Left lung (tissue), 10 donors: ENCODE results near the gene PCDH7. TPM values are rescaled to one million over a fixed set of nuclear protein-coding genes. Genes with fewer than 3 reads are reported as not detected.

Source experiments
- ATAC-seq: fragments of 200-7000 bp; cut with Tn5 transposase; one replicate; pipeline ENCODE4 v1.9.1; 2020; ENCODE audit warnings: moderate library complexity
- DNase-seq, 4 donors: peaks; one replicate each; pipeline ENCODE4 v3.0.0-alpha.2; 2013 to 2020
- H3K27ac ChIP-seq, 2 donors: fragments of 200-600 bp; sonication (generic) in 1 of 2; one replicate each; pipeline versions ENCODE4 v1.5.0 to v1.8.0; 2020 to 2021
- H3K27me3 ChIP-seq, 2 donors: fragments of 200-600 bp; sonication (generic) in 1 of 2; one replicate each; pipeline versions ENCODE4 v1.5.0 to v1.8.0; 2020 to 2021
- H3K36me3 ChIP-seq, 2 donors: fragments of 200-600 bp; sonication (generic) in 1 of 2; one replicate each; pipeline versions ENCODE4 v1.5.0 to v1.8.0; 2020 to 2021
- H3K4me1 ChIP-seq, 2 donors: fragments of 200-600 bp; one replicate each; pipeline ENCODE4 v1.8.0; 2021
- H3K4me3 ChIP-seq, 2 donors: fragments of 200-600 bp; sonication (generic) in 1 of 2; one replicate each; pipeline versions ENCODE4 v1.5.0 to v1.8.0; 2020 to 2021; ENCODE audit warnings: mild to moderate bottlenecking in 1 of 2
- H3K9me3 ChIP-seq, 2 donors: fragments of 200-600 bp; sonication (generic) in 1 of 2; one replicate each; pipeline versions ENCODE4 v1.5.0 to v1.8.0; 2020 to 2021
- CTCF ChIP-seq, 2 donors: fragments of 200-600 bp; sonication (generic) in 1 of 2; IDR thresholded peaks; one replicate each; pipeline versions ENCODE4 v1.5.0 to v1.8.0; 2021; ENCODE audit warnings: antibody characterized with exemption in 2 of 2
- intact Hi-C, 2 donors: fragments of 100-400 bp; cut with DNase I; formaldehyde crosslinking; loops; one replicate each; pipeline versions ENCODE4 v1.11.2 to v1.14.2; 2022
- polyA plus RNA-seq, 6 donors: library from polyadenylated mRNA; unstranded; fragments of 120-200 nt; gene quantifications; one replicate each; pipeline ENCODE4 v1.2.1, GENCODE V29; 2013; ENCODE audit not compliant: insufficient read length in 6 of 6
- total RNA-seq, 2 donors: library from RNA; stranded (reverse); fragmentation: NEBNext Ultra II Directional; extraction: Animal tissue kit (Norgen Biotek cat#: 25700); gene quantifications; one replicate each; pipeline ENCODE4 v1.2.1, GENCODE V29; 2021
- donor health status: DM: no; HTN: yes; CAD: no.
- donor health status: DM: no; HTN: no; CAD: no.

Gene PCDH7
- total and polyA plus RNA-seq, 8 donors: 6.8 to 53.9 (median 35.7) TPM

GRCh38 chr4:30756553-30756952 is 36.4 kb downstream of the PCDH7 start:
- ATAC-seq: no peak
- TF ChIP-seq CTCF (IDR thresholded peaks at IDR 0.05): no peak

GRCh38 chr4:30757357-30757756 is 37.2 kb downstream of the PCDH7 start:
- Histone ChIP-seq H3K27me3 (no peaks in the 10 kb centered on the region), H3K27ac (no peak overlapping the region), H3K4me1 (no peaks in the 10 kb centered on the region), H3K36me3 (no peaks in the 10 kb centered on the region), H3K9me3 (no peaks in the 10 kb centered on the region), H3K4me3 (no peak overlapping the region)
- TF ChIP-seq CTCF (IDR thresholded peaks at IDR 0.05): no peak
- DNase-seq (no peak), ATAC-seq (peak; percentile 25)
- intact Hi-C loops: no loop called here

More at GRCh38 chr4:30756553-30756952, 36.4 kb downstream of the PCDH7 start:
- no peaks in the 10 kb centered on the region for H3K36me3 ChIP-seq
- intact Hi-C loops: no loop called here
- H3K27ac ChIP-seq: no peak overlapping the region
- H3K9me3 ChIP-seq: no peaks in the 10 kb centered on the region
- no peak for DNase-seq
- no peaks in the 10 kb centered on the region for H3K4me1 ChIP-seq
- no peaks in the 10 kb centered on the region for H3K27me3 ChIP-seq
- H3K4me3 ChIP-seq: no peak overlapping the region

- Histone ChIP-seq H3K27ac (no peak overlapping the region), H3K4me1 (no peaks in the 10 kb centered on the region), H3K9me3 (no peaks in the 10 kb centered on the region), H3K4me3 (no peak overlapping the region), H3K27me3 (no peaks in the 10 kb centered on the region), H3K36me3 (no peaks in the 10 kb centered on the region)
- no peak for DNase-seq
- no peak for TF ChIP-seq CTCF (IDR thresholded peaks at IDR 0.05)
- no peak for ATAC-seq
- intact Hi-C loops: no loop called here
Measured at GRCh38 chr4:30760551-30760950, 40.4 kb downstream of the PCDH7 start.

GRCh38 chr4:30763321-30763727 is 43.2 kb downstream of the PCDH7 start:
- intact Hi-C loops: no loop called here

GRCh38 chr4:30765022-30765421 is 44.9 kb downstream of the PCDH7 start:
- Histone ChIP-seq H3K27me3 (no peaks in the 10 kb centered on the region), H3K4me1 (no peaks in the 10 kb centered on the region), H3K9me3 (no peaks in the 10 kb centered on the region), H3K27ac (no peak overlapping the region), H3K4me3 (no peak overlapping the region), H3K36me3 (no peaks in the 10 kb centered on the region)
- intact Hi-C loops: no loop called here
- no peak for ATAC-seq
- no peak for TF ChIP-seq CTCF (IDR thresholded peaks at IDR 0.05)
- no peak for DNase-seq

More at GRCh38 chr4:30763321-30763727, 43.2 kb downstream of the PCDH7 start:
- Histone ChIP-seq H3K27me3 (no peaks in the 10 kb centered on the region), H3K9me3 (no peaks in the 10 kb centered on the region), H3K36me3 (no peaks in the 10 kb centered on the region), H3K27ac (no peak overlapping the region), H3K4me3 (no peak overlapping the region), H3K4me1 (no peaks in the 10 kb centered on the region)
- no peak for DNase-seq
- no peak for TF ChIP-seq CTCF (IDR thresholded peaks at IDR 0.05)
- ATAC-seq: no peak
